ENCODE results near the gene TEX22. TPM values are rescaled to one million over a fixed set of nuclear protein-coding genes. Genes with fewer than 3 reads are reported as not detected.

TEX22 gene
- total and polyA plus RNA-seq, 2 donors (not counting 1 experiment from before 2014, with no cell fraction given) = 1.7 to 7.0 TPM

- WGBS (ENCODE audit: insufficient coverage) = 81% methylated on average over 17 of the region's 17 CpGs
- DNase-seq (no peak), ATAC-seq (ENCODE audit: low read depth) (no peak)
- peaks cover 19% of the 10 kb centered on the region for H3K4me1 Mint-ChIP-seq
- Histone ChIP-seq H3K79me2 (ENCODE audit: control insufficient read depth, insufficient read depth, low read length) (no peaks in the 10 kb centered on the region), H2AFZ (ENCODE audit: insufficient read depth, low read depth, low read length, poor library complexity, severe bottlenecking) (no peak overlapping the region), H3K4me2 (replicated peaks; ENCODE audit: low read depth, low read length, poor library complexity, severe bottlenecking) (peak overlapping the region; percentile 81), H3K4me3 (ENCODE audit: control extremely low read depth in 1 of 5, extremely low read depth in 1 of 5, insufficient read depth in 1 of 5, low read depth in 2 of 5, low read length in 4 of 5) (no peak overlapping the region), H3K36me3 (replicated peaks in 1 of 2; ENCODE audit: control extremely low read depth in 1 of 2, control insufficient read depth in 1 of 2, extremely low read depth in 1 of 2, insufficient read depth in 2 of 2, low read length in 1 of 2) (no peaks in the 10 kb centered on the region), H4K20me1 (ENCODE audit: control insufficient read depth, insufficient read depth, low read length, poor library complexity, severe bottlenecking) (peaks cover 6% of the 10 kb centered on the region), H3K9ac (ENCODE audit: low read length) (peak overlapping the region; percentile 39), H3K27me3 (replicated peaks in 1 of 4; ENCODE audit: control extremely low read depth in 1 of 4, control insufficient read depth in 3 of 4, insufficient read depth in 4 of 4, low read length in 3 of 4) (peaks cover 0 to 36% (median 13%) of the 10 kb centered on the region in 4 experiments), H3K9me3 (ENCODE audit: control extremely low read depth in 1 of 3, control insufficient read depth in 2 of 3, insufficient read depth in 1 of 3, low read length in 2 of 3) (peaks cover 0 to 7% (median 0%) of the 10 kb centered on the region in 3 donors), H3K4me1 (ENCODE audit: control insufficient read depth in 2 of 2, insufficient read depth in 2 of 2, low read length in 2 of 2) (peaks cover 20 to 23% of the 10 kb centered on the region in 2 donors), H3K27ac (ENCODE audit: low read length in 2 of 2) (no peak overlapping the region)
- H3K9me3 Mint-ChIP-seq (ENCODE audit: insufficient read depth) = no peaks in the 10 kb centered on the region
- intact Hi-C loops (cut with micrococcal nuclease) = no loop called here
- H3K27me3 Mint-ChIP-seq = peaks cover 11% of the 10 kb centered on the region
- no peak for TF ChIP-seq EZH2 (IDR thresholded peaks at IDR 0.05; ENCODE audit: borderline replicate concordance, insufficient read depth, low read depth, low read length, poor library complexity, severe bottlenecking)
- no peak for TF ChIP-seq CTCF (IDR thresholded peaks at IDR 0.05)
- POLR2A ChIA-PET = interaction anchor here (0.6 to 0.9 kb wide), 2 partner anchors 13 to 133 kb away, joined by 3 to 4 read pairs; no protein-coding TSS in a partner anchor
- no peak overlapping the region for H3K27ac Mint-ChIP-seq
- CTCF ChIA-PET = no interaction called here
- no peak overlapping the region for H3K4me3 Mint-ChIP-seq
Measured at GRCh38 chr14:105411985-105412770, 13.8 kb downstream of the TEX22 start.
